ENCODE data around the gene UGT2A2.

UGT2A2 gene

GRCh38 chr4:69650872-69651271 lies 11.4 kb upstream of the UGT2A2 start:
- Histone ChIP-seq H3K4me1 (ENCODE audit: insufficient read depth, low read length, severe bottlenecking) (no peaks in the 10 kb centered on the region), H3K4me3 (ENCODE audit: low read depth, low read length, poor library complexity, severe bottlenecking) (no peak overlapping the region), H3K9ac (ENCODE audit: low read length) (no peak overlapping the region), H3K79me2 (ENCODE audit: insufficient read depth, low read length) (no peaks in the 10 kb centered on the region), H3K27ac (ENCODE audit: low read depth, low read length, poor library complexity, severe bottlenecking) (no peak overlapping the region), H2AFZ (ENCODE audit: low read length) (no peak overlapping the region), H4K20me1 (ENCODE audit: insufficient read depth, low read length) (no peaks in the 10 kb centered on the region), H3K9me2 (ENCODE audit: low read depth, low read length) (no peaks in the 10 kb centered on the region), H3K4me2 (ENCODE audit: low read length) (no peak overlapping the region), H3F3A (ENCODE audit: insufficient read depth, low read length) (no peaks in the 10 kb centered on the region), H3K36me3 (ENCODE audit: insufficient read depth, low read length) (no peaks in the 10 kb centered on the region), H3K27me3 (ENCODE audit: insufficient read depth, low read length) (no peaks in the 10 kb centered on the region), H3K9me3 (ENCODE audit: low read length) (no peaks in the 10 kb centered on the region)
- TF ChIP-seq EZH2 (IDR thresholded peaks at IDR 0.05; ENCODE audit: borderline replicate concordance, low read length) (no peak), CTCF (IDR thresholded peaks at IDR 0.05; ENCODE audit: low read length) (no peak)

- no peaks in the 10 kb centered on the region for H3K79me2 ChIP-seq (ENCODE audit: insufficient read depth, low read length)
- no peak overlapping the region for H3K9ac ChIP-seq (ENCODE audit: low read length)
- no peaks in the 10 kb centered on the region for H3K36me3 ChIP-seq (ENCODE audit: insufficient read depth, low read length)
- no peak overlapping the region for H3K27ac ChIP-seq (ENCODE audit: low read depth, low read length, poor library complexity, severe bottlenecking)
- no peaks in the 10 kb centered on the region for H3F3A ChIP-seq (ENCODE audit: insufficient read depth, low read length)
- H2AFZ ChIP-seq (ENCODE audit: low read length) = no peak overlapping the region
- no peak overlapping the region for H3K4me2 ChIP-seq (ENCODE audit: low read length)
- H4K20me1 ChIP-seq (ENCODE audit: insufficient read depth, low read length) = no peaks in the 10 kb centered on the region
- H3K9me3 ChIP-seq (ENCODE audit: low read length) = no peaks in the 10 kb centered on the region
- H3K4me3 ChIP-seq (ENCODE audit: low read depth, low read length, poor library complexity, severe bottlenecking) = no peak overlapping the region
- H3K27me3 ChIP-seq (ENCODE audit: insufficient read depth, low read length) = no peaks in the 10 kb centered on the region
- no peaks in the 10 kb centered on the region for H3K4me1 ChIP-seq (ENCODE audit: insufficient read depth, low read length, severe bottlenecking)
- no peak for TF ChIP-seq CTCF (IDR thresholded peaks at IDR 0.05; ENCODE audit: low read length)
- no peak for TF ChIP-seq EZH2 (IDR thresholded peaks at IDR 0.05; ENCODE audit: borderline replicate concordance, low read length)
- H3K9me2 ChIP-seq (ENCODE audit: low read depth, low read length) = no peaks in the 10 kb centered on the region
Observed at GRCh38 chr4:69649629-69650028, 10.2 kb upstream of the UGT2A2 start.

GRCh38 chr4:69649207-69649606 lies 9.8 kb upstream of the UGT2A2 start:
- no peaks in the 10 kb centered on the region for H3K4me1 ChIP-seq (ENCODE audit: insufficient read depth, low read length, severe bottlenecking)
- no peaks in the 10 kb centered on the region for H3K9me2 ChIP-seq (ENCODE audit: low read depth, low read length)
- H2AFZ ChIP-seq (ENCODE audit: low read length) = no peak overlapping the region
- no peaks in the 10 kb centered on the region for H4K20me1 ChIP-seq (ENCODE audit: insufficient read depth, low read length)
- H3K4me3 ChIP-seq (ENCODE audit: low read depth, low read length, poor library complexity, severe bottlenecking) = no peak overlapping the region
- H3K9ac ChIP-seq (ENCODE audit: low read length) = no peak overlapping the region
- no peaks in the 10 kb centered on the region for H3F3A ChIP-seq (ENCODE audit: insufficient read depth, low read length)
- no peak overlapping the region for H3K27ac ChIP-seq (ENCODE audit: low read depth, low read length, poor library complexity, severe bottlenecking)
- no peaks in the 10 kb centered on the region for H3K9me3 ChIP-seq (ENCODE audit: low read length)
- no peaks in the 10 kb centered on the region for H3K27me3 ChIP-seq (ENCODE audit: insufficient read depth, low read length)
- H3K4me2 ChIP-seq (ENCODE audit: low read length) = no peak overlapping the region
- H3K79me2 ChIP-seq (ENCODE audit: insufficient read depth, low read length) = no peaks in the 10 kb centered on the region
- H3K36me3 ChIP-seq (ENCODE audit: insufficient read depth, low read length) = no peaks in the 10 kb centered on the region
- TF ChIP-seq EZH2 (IDR thresholded peaks at IDR 0.05; ENCODE audit: borderline replicate concordance, low read length) = no peak
- TF ChIP-seq CTCF (IDR thresholded peaks at IDR 0.05; ENCODE audit: low read length) = no peak

All from OCI-LY1 (cell line).